ENCODE data around the gene LTBR.

Gene LTBR

DNA sequence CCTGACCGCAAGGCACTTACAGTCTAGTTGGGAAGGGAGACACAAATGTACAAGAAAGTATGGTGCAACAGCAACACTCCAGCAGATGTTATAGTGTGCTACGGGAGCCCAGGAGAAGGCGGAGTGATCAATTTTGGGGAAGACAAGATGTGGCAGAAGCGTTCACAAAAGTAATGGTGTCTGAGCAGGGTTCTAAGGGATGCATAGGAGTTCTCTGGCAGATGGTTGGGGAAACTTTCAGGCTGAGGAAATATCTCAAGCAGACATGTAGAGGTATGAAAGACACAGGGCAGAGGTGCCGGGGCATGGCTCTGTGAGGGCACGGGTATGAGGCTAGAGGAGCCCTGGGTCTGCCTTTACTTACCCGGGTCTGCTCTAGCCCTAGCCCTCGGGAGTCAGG lies 37.0 kb upstream of the LTBR start:
- no peak for FAIRE-seq

GRCh38 chr12:6347367-6348338 lies 36.3 kb upstream of the LTBR start:
- no peak for FAIRE-seq

- FAIRE-seq = no peak
These were observed 32.3 kb upstream of the LTBR start for GRCh38 chr12:6351622-6352021.

GRCh38 chr12:6352193-6353173 lies 31.5 kb upstream of the LTBR start:
- no peak for FAIRE-seq

GRCh38 chr12:6354495-6355393 lies 29.2 kb upstream of the LTBR start:
- no peak for FAIRE-seq

GRCh38 chr12:6355491-6356373 lies 28.2 kb upstream of the LTBR start:
- no peak for FAIRE-seq

- no peak for FAIRE-seq
These were observed 27.6 kb upstream of the LTBR start for GRCh38 chr12:6356374-6356820.

DNA sequence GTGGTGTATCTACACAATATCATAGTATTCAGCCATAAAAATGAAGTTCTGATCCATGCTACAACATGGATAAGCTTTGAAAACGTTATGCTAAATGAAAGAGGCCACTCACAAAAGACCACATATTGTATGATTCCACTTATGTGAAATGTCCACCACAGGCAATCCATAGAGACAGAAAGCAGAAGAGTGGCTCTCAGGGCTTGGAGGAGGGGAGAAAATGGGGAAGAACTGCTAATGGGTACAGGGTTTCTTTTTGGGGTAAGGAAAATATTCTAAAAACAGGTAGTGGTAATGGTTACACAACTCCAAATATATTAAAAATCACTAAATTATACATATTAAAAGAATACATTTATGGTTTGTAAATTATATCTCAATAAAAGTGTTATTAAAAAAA lies 25.1 kb upstream of the LTBR start:
- no peak for FAIRE-seq

DNA sequence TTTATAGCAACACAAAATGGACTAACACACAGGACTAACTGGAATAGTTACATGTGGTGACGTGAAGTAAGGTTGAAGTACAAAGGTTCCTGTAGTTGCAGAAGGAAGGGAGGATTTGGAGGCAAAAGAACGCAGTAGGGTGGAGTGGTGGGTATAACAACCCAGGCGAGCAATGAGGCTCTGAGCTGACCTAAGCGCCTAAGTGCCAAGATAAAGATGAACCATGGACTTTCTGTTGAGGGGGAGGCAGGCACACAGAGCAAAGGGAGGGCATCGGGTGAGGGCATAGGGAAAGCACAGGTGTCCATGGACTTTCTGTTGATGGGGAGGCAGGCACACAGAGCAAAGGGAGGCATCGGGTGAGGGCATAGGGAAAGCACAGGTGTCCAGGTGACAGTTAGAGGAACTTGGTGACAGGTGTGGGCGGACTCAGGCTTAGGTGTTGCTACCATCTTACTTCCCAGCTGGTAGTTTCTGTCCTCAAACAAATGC lies 23.8 kb upstream of the LTBR start:
- no peak for FAIRE-seq

DNA sequence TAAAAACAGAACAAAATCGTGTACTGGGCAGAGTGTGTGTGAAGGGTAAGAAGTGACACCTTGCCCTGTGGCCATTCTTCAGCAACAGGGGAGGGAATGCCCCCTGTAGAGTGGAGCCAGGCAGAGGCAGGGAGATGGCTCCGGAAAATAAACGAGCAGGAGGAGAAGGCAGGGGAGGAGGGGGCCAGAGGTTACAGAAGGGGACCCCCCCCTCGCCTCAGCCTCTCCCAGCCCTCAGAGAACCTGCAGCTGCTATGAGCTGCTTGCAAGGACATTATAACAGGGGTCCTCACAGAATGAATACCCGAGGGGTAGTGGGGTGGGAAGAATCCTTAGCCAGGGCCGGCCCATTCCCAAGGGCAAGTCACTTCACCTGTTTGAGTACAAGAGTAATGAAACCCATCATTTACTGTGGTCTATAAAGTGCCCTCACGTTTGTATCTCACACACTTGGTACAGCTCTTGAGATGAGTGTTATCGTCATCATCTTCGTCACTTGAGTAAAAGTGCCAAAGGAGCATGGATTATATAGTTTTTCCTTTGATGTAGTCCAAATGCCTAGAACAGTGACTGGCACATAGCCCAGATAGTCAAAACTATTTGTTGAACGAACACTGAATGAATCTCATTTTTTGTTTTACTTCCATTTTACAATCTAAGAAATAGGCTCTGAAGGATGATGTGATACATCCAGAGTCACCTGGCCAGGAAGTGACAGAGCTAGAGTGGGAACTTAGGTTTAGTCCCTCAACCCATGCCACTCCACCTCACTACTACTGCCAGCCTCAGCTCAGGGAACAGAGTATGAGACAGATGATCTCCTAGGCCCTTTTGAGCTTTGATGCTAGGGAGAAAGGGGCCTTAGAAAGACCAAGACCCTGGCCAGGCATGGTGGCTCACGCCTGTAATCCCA lies 23.1 kb upstream of the LTBR start:
- FAIRE-seq = no peak

- no peak for FAIRE-seq
These were observed 22.1 kb upstream of the LTBR start for GRCh38 chr12:6361834-6362233.

DNA sequence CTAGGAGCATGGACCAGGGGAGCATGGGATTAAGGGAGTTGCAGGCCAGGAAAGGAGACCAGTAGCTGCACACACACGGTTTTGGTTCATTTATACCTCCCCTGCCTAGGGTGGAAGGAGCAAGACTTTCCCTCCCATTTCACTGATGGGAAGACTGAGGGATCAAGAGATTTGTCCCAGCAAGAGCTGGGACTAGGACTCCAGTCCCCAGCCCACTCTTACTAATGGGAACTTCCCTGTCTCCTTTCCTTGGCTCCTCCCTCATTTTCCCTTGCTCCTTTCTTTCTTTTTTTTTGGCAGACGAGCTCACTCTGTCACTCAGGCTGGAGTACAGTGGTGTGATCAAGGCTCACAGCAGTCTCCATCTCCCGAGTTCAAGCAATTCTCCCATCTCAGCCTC lies 21.6 kb upstream of the LTBR start:
- FAIRE-seq = no peak

- no peak for FAIRE-seq
These were observed 21.0 kb upstream of the LTBR start for GRCh38 chr12:6363010-6363329.

DNA sequence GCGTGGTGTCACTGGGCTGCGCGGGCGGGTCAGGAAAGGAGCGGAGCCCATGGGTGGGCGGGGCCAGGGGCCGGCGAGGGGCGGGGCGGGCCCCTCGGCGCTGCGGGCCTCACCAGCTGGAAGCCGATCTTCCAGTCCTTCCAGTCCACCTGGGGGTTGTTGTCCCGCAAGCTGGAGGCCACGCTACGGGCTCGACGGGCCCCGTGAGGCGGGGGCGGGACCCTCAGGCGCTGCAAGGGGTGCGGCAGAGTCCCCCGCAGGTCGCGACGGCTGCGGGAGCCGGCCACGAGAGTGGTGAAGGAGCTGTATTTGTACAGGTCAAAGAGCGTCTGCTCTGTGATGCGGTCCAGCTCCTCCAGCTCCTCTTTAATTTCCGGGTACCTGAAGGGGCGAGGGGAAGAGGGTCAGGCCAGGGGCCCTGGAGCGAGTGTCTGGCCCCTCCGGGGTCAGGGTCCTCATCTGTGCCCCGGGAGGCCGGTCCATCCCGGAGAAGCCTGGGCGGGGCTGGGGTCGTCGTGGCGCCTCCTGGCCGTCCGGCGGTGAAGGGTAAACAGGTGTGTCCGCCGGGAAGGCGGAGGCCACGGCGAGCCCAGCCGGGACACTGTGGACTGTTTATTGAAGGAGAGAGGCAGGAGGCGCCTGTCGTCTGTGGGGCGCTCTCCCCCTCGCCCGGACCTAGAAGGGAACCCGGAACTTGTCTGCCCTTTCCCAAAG lies 20.5 kb upstream of the LTBR start:
- FAIRE-seq = no peak

DNA sequence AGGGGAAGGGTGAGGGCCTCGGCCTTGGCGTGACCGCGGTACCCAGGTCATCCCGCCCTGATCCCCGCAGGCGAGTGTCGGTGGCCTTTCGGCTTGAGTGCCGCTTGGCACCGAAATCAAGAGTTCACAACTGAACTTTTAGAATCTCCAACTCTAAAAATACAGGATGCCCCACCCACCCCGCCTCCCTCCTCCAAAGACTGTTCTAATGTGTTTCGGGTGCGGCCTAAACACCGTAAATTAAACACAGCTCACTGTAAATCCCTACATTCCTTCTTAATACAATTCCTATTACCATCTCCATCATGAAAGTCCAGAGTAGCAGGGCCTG lies 20.0 kb upstream of the LTBR start:
- no peak for FAIRE-seq

- peak; percentile 9 for FAIRE-seq
These were observed 16.6 kb upstream of the LTBR start for GRCh38 chr12:6367065-6367968.

- no peak for FAIRE-seq
These were observed 15.7 kb upstream of the LTBR start for GRCh38 chr12:6367969-6368892.
